ENCODE results near the gene AP1M2. TPM values are rescaled to one million over a fixed set of nuclear protein-coding genes. Genes with fewer than 3 reads are reported as not detected.
A peak's percentile ranks its signal among the peaks of the same experiment; 100 is the strongest.

The AP1M2 gene
- polyA plus RNA-seq, 2 of the 4 experiments (the other 2 are of a cell fraction), result 17.4 to 53.1 TPM

DNA sequence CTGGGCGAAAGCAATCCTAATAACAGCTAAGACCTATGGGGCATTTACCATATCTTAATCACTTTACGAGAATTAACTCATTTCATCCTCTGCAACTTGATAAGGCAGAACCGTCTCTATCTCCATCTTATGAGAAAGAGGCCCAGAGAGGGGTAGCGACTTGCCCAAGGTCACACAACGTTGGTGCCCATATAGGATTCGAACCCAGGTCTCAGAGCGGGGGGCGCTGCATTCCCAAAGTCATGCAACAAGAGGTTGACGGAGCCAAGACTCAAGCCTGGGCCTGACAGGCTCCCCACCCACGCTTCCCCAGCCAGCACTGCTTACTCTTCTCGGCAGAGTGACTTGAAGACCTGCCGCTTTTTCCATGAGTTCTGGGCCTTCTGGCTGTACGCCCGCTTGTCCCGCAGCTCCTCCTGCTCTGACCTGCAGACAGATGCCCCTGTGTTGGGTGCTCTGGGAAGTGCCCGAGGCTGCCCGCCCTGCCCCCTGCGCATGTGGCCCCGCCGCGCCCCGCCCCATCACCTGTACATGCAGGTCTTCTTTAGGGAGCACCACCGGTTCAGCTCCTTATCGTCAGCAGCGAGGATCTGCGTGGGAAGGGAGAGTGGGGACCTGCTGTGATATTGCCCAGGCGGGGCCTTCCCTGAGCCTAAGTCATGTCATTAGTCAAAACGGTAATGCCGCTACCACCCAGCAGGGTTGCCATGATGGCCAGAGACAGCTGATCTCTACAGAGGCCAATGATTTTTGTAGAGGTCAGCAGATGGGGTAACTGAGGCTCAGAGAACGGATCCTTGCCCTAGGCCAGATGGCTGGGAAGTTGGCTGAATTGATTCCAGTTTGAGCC is 32.1 kb downstream of the AP1M2 start:
- TF ChIP-seq FOSB (CRISPR knock-in tag; IDR thresholded peaks at IDR 0.05) (no peak), USF2 (IDR thresholded peaks at IDR 0.05) (no peak), FOSL2 (IDR thresholded peaks at IDR 0.05) (no peak), FOSL2 (CRISPR knock-in tag; IDR thresholded peaks at IDR 0.05) (no peak), HOXA7 (CRISPR knock-in tag; IDR thresholded peaks at IDR 0.05) (no peak)
- Histone ChIP-seq H3K4me3 (no peak overlapping the region), H3K4me1 (no peaks in the 10 kb centered on the region), H3K27ac (no peak overlapping the region), H3K9me3 (no peaks in the 10 kb centered on the region), H3K4me2 (no peak overlapping the region)
- ChIA-PET CTCF (interaction anchor here (1.3 to 1.8 kb wide), 2 partner anchors 10 to 12 kb away, joined by 3 read pairs; no protein-coding TSS in a partner anchor), POLR2A (no interaction called here)
- ATAC-seq (0 out of 6 replicates have a peak, but pooled peaks of 1 of the 2 experiments have one; percentile 35), FAIRE-seq (no peak), DNase-seq (ENCODE audit: low read depth in 1 of 2, low spot score in 1 of 2) (no peak)
- 88% methylated on average over 21 of the region's 30 CpGs for WGBS (ENCODE audit: missing lambda C conversion rate)

DNA sequence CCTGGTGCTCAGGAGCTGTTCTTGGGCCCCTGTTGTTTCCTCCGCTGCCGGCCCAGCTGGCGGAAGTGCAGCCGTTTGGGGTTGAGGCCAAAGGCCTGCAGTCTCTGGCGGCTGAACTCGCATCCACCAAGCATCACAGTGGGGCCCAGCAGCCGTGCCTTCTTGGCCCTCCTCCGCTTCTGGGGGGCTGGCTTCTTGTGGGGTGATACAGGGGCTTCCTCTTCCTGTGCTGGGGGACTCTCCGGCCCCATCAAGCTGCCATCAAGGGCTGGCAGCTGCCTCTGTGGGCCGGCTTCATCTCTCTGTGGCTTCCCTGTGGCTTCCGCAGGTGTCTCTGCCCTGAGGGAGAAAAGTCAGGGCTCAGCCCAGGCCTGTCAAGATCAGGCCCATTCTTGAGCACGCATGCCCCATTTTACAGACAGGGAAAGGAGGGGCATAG is 33.1 kb downstream of the AP1M2 start:
- no peak for FAIRE-seq
- 90% methylated on average over 8 of the region's 12 CpGs for WGBS (ENCODE audit: missing lambda C conversion rate)
- Histone ChIP-seq H3K4me3 (no peak overlapping the region), H3K4me1 (no peaks in the 10 kb centered on the region), H3K4me2 (no peak overlapping the region), H3K9me3 (no peaks in the 10 kb centered on the region), H3K27ac (no peak overlapping the region)
- TF ChIP-seq ELK1 (IDR thresholded peaks at IDR 0.05; ENCODE audit: low read depth, low read length) (no peak), KDM1A (IDR thresholded peaks at IDR 0.05; ENCODE audit: low read depth) (no peak), USF2 (IDR thresholded peaks at IDR 0.05) (no peak), JUN (IDR thresholded peaks at IDR 0.05) (no peak), BCL3 (IDR thresholded peaks at IDR 0.05) (no peak), TFCP2L1 (CRISPR knock-in tag; IDR thresholded peaks at IDR 0.05) (no peak), ATOH8 (CRISPR knock-in tag; IDR thresholded peaks at IDR 0.05; ENCODE audit: low read depth) (no peak), ZFP36 (IDR thresholded peaks at IDR 0.05; ENCODE audit: borderline replicate concordance, partially characterized antibody) (no peak), JUNB (IDR thresholded peaks at IDR 0.05) (no peak), NR3C1 (IDR thresholded peaks at IDR 0.05) (no peak), KDM5A (IDR thresholded peaks at IDR 0.05) (no peak), HDAC2 (IDR thresholded peaks at IDR 0.05) (no peak)
- ATAC-seq, result no peak
- no peak for DNase-seq (ENCODE audit: low read depth in 1 of 2, low spot score in 1 of 2)
- POLR2A ChIA-PET, result no interaction called here
- CTCF ChIA-PET, result interaction anchor here (2.1 to 4.2 kb wide), 2 partner anchors 12 to 44 kb away, joined by 9 to 26 read pairs; no protein-coding TSS in a partner anchor

GRCh38 chr19:10553087-10553667 is 33.9 kb downstream of the AP1M2 start:
- CTCF ChIA-PET, result interaction anchor here (0.8 to 4.2 kb wide), 4 partner anchors 12 to 43 kb away, joined by 3 to 26 read pairs (median 7); partner anchors contain the start of gene KRI1
- H3K27ac ChIP-seq, result no peak overlapping the region
- H3K9me3 ChIP-seq, result no peaks in the 10 kb centered on the region
- no peaks in the 10 kb centered on the region for H3K4me1 ChIP-seq
- no peak for FAIRE-seq
- H3K4me2 ChIP-seq, result no peak overlapping the region
- DNase-seq (ENCODE audit: low read depth in 1 of 2, low spot score in 1 of 2), result no peak
- no peak overlapping the region for H3K4me3 ChIP-seq
- POLR2A ChIA-PET, result interaction anchor here (0.5 to 0.6 kb wide), 2 partner anchors 10 to 24 kb away, joined by 4 to 5 read pairs; no protein-coding TSS in a partner anchor
- TF ChIP-seq GATA3 (IDR thresholded peaks at IDR 0.05; ENCODE audit: borderline replicate concordance), result no peak
- TF ChIP-seq PHF8 (IDR thresholded peaks at IDR 0.05; ENCODE audit: borderline replicate concordance, low read depth), result no peak
- TF ChIP-seq, protein P1, sequence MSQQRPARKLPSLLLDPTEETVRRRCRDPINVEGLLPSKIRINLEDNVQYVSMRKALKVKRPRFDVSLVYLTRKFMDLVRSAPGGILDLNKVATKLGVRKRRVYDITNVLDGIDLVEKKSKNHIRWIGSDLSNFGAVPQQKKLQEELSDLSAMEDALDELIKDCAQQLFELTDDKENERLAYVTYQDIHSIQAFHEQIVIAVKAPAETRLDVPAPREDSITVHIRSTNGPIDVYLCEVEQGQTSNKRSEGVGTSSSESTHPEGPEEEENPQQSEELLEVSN (IDR thresholded peaks at IDR 0.05; ENCODE audit: borderline replicate concordance, low read depth), result no peak
- no peak for TF ChIP-seq EP300 (IDR thresholded peaks at IDR 0.05)
- TF ChIP-seq FOSL2 (IDR thresholded peaks at IDR 0.05), result no peak
- TF ChIP-seq FOSL2 (CRISPR knock-in tag; IDR thresholded peaks at IDR 0.05), result no peak
- no peak for TF ChIP-seq FOXS1 (CRISPR knock-in tag; IDR thresholded peaks at IDR 0.05)
- no peak for TF ChIP-seq CHD4 (IDR thresholded peaks at IDR 0.05; ENCODE audit: borderline replicate concordance)
- no peak for TF ChIP-seq SMC3 (IDR thresholded peaks at IDR 0.05)
- no peak for TF ChIP-seq MAZ (IDR thresholded peaks at IDR 0.05; ENCODE audit: borderline replicate concordance, low read depth, low read length)
- TF ChIP-seq CHD2 (IDR thresholded peaks at IDR 0.05; ENCODE audit: low read length, partially characterized antibody), result no peak
- no peak; a peak in 1 of 6 replicates for ATAC-seq
- 85% methylated on average over 9 of the region's 13 CpGs for WGBS (ENCODE audit: missing lambda C conversion rate)
